ENCODE data around the gene NRXN3.

The NRXN3 gene

GRCh38 chr14:78959674-78960264 lies 789.6 kb downstream of the NRXN3 start:
- DNase-seq (ENCODE audit: low read depth): no peak
- no peak overlapping the region for H3K4me3 ChIP-seq (ENCODE audit: low read length)
- peak; percentile 92 for TF ChIP-seq CTCF (conservative IDR thresholded peaks at IDR 0.05; ENCODE audit: low read depth, low read length)

GRCh38 chr14:78967111-78967809 lies 797.1 kb downstream of the NRXN3 start:
- TF ChIP-seq CTCF (conservative IDR thresholded peaks at IDR 0.05; ENCODE audit: low read depth, low read length): no peak
- no peak overlapping the region for H3K4me3 ChIP-seq (ENCODE audit: low read length)
- no peak for DNase-seq (ENCODE audit: low read depth)

- no peak overlapping the region for H3K4me3 ChIP-seq (ENCODE audit: low read length)
- no peak for DNase-seq (ENCODE audit: low read depth)
- TF ChIP-seq CTCF (conservative IDR thresholded peaks at IDR 0.05; ENCODE audit: low read depth, low read length): no peak
Observed at GRCh38 chr14:78968265-78968664, 798.1 kb downstream of the NRXN3 start.

GRCh38 chr14:78970677-78971076 lies 800.5 kb downstream of the NRXN3 start:
- H3K4me3 ChIP-seq (ENCODE audit: low read length): no peak overlapping the region
- TF ChIP-seq CTCF (conservative IDR thresholded peaks at IDR 0.05; ENCODE audit: low read depth, low read length): no peak
- no peak for DNase-seq (ENCODE audit: low read depth)

GRCh38 chr14:78972440-78972839 lies 802.3 kb downstream of the NRXN3 start:
- DNase-seq (ENCODE audit: low read depth): no peak
- TF ChIP-seq CTCF (conservative IDR thresholded peaks at IDR 0.05; ENCODE audit: low read depth, low read length): no peak
- no peak overlapping the region for H3K4me3 ChIP-seq (ENCODE audit: low read length)

- TF ChIP-seq CTCF (conservative IDR thresholded peaks at IDR 0.05; ENCODE audit: low read depth, low read length): no peak
- H3K4me3 ChIP-seq (ENCODE audit: low read length): no peak overlapping the region
- no peak for DNase-seq (ENCODE audit: low read depth)
Observed at GRCh38 chr14:78974691-78975090, 804.5 kb downstream of the NRXN3 start.

- DNase-seq (ENCODE audit: low read depth): no peak
- TF ChIP-seq CTCF (conservative IDR thresholded peaks at IDR 0.05; ENCODE audit: low read depth, low read length): no peak
- no peak overlapping the region for H3K4me3 ChIP-seq (ENCODE audit: low read length)
Observed at GRCh38 chr14:78975734-78976133, 805.6 kb downstream of the NRXN3 start.
